HepG2 (cell line): Measurements from ENCODE around the gene TRIM28. TPM values are rescaled to one million over a fixed set of nuclear protein-coding genes. Genes with fewer than 3 reads are reported as not detected.

Source experiments
- JUNB ChIP-seq: sonication (generic); formaldehyde crosslinking; IDR thresholded peaks from 2 replicates; pipeline ENCODE4 v1.8.0; 2022; ENCODE audit warnings: missing genetic modification reagents, mild to moderate bottlenecking, borderline replicate concordance
- MED13 ChIP-seq: sonication (generic); formaldehyde crosslinking; IDR thresholded peaks from 2 replicates; pipeline ENCODE4 v1.5.0; 2020; ENCODE audit warnings: missing genetic modification reagents
- MXD4 ChIP-seq: IDR thresholded peaks from 2 replicates; pipeline ENCODE4 v1.6.1; 2016; ENCODE audit warnings: mild to moderate bottlenecking, missing biosample characterization, missing genetic modification reagents
- PRPF4 ChIP-seq: fragments of 200-400 bp; formaldehyde crosslinking; IDR thresholded peaks from 2 replicates; pipeline ENCODE4 v1.6.1; 2016; ENCODE audit warnings: low read length, low read depth; ENCODE audit not compliant: poor library complexity, severe bottlenecking
- SRSF9 ChIP-seq: fragments of 200-400 bp; formaldehyde crosslinking; IDR thresholded peaks from 2 replicates; pipeline ENCODE4 v1.6.1; 2018; ENCODE audit warnings: borderline replicate concordance, mild to moderate bottlenecking, low read depth, low read length; ENCODE audit not compliant: insufficient read depth, poor library complexity, severe bottlenecking
- ZFP1 ChIP-seq: IDR thresholded peaks from 2 replicates; pipeline ENCODE4 v1.6.1; 2016
- ZNF33A ChIP-seq: sonication (generic); formaldehyde crosslinking; IDR thresholded peaks from 2 replicates; pipeline ENCODE4 v1.5.1; 2020; ENCODE audit warnings: missing genetic modification reagents, mild to moderate bottlenecking, moderate library complexity, borderline replicate concordance
- ZNF446 ChIP-seq: sonication (generic); formaldehyde crosslinking; IDR thresholded peaks from 2 replicates; pipeline ENCODE4 v1.5.0; 2020; ENCODE audit warnings: mild to moderate bottlenecking, missing genetic modification reagents
- ZNF547 ChIP-seq: sonication (generic); formaldehyde crosslinking; IDR thresholded peaks from 2 replicates; pipeline ENCODE4 v1.5.1; 2020; ENCODE audit warnings: mild to moderate bottlenecking, missing genetic modification reagents
- ZNF562 ChIP-seq: sonication (generic); formaldehyde crosslinking; IDR thresholded peaks from 2 replicates; pipeline ENCODE4 v1.8.0; 2022; ENCODE audit warnings: missing genetic modification reagents, borderline replicate concordance
- ZNF605 ChIP-seq: sonication (generic); formaldehyde crosslinking; IDR thresholded peaks from 2 replicates; pipeline ENCODE4 v1.8.0; 2022; ENCODE audit warnings: mild to moderate bottlenecking, missing genetic modification reagents
- ZNF652 ChIP-seq: IDR thresholded peaks from 2 replicates; pipeline ENCODE4 v1.6.1; 2016; ENCODE audit warnings: low read depth, borderline replicate concordance
- polyA plus RNA-seq, 8 experiments: library from polyadenylated mRNA; depleted of rRNA in 3 of 8; stranded (reverse) in 7 of 8; unstranded in 1 of 8; fragments of >200 nt; fragmentation: Illumina TruSeq in 4 of 8; extraction: Trizol in 4 of 8; gene quantifications; 2 replicates each; pipeline versions ENCODE4 v1.2.1 to v1.2.3, GENCODE V29; 2011 to 2016; ENCODE audit warnings: low read depth in 4 of 8, missing spikeins in 1 of 8, mixed read lengths in 1 of 8; ENCODE audit not compliant: insufficient read depth in 1 of 8
- total RNA-seq, 5 experiments: library from RNA; depleted of rRNA; stranded (reverse); fragments of >200 nt; fragmentation: Illumina TruSeq; extraction: Trizol; gene quantifications; 2 replicates each; pipeline ENCODE4 v1.2.3, GENCODE V29; 2016; ENCODE audit warnings: low read depth in 1 of 5
- TF ChIP-seq, protein P1 (sequence below): sonication (generic); formaldehyde crosslinking; IDR thresholded peaks from 2 replicates; pipeline ENCODE4 v1.8.0; 2022; ENCODE audit warnings: mild to moderate bottlenecking, missing genetic modification reagents, borderline replicate concordance
- TF ChIP-seq, protein P2 (sequence below): sonication (generic); formaldehyde crosslinking; IDR thresholded peaks from 2 replicates; pipeline ENCODE4 v1.4.0; 2020; ENCODE audit warnings: missing genetic modification reagents
- TF ChIP-seq, protein P3 (sequence below): sonication (generic); formaldehyde crosslinking; IDR thresholded peaks from 2 replicates; pipeline ENCODE4 v1.5.0; 2020; ENCODE audit warnings: missing genetic modification reagents
- TF ChIP-seq, protein P4 (sequence below): sonication (generic); IDR thresholded peaks from 2 replicates; pipeline ENCODE4 v1.6.1; 2016; ENCODE audit warnings: low read depth, borderline replicate concordance
- TF ChIP-seq, protein P5 (sequence below): sonication (generic); formaldehyde crosslinking; IDR thresholded peaks from 2 replicates; pipeline ENCODE4 v1.4.0; 2020; ENCODE audit warnings: missing genetic modification reagents, borderline replicate concordance

Gene TRIM28
- total and polyA plus RNA-seq, 2 of the 13 experiments (the other 11 are each of a cell fraction or from before 2014, with no cell fraction given) = 361 to 439 TPM

DNA sequence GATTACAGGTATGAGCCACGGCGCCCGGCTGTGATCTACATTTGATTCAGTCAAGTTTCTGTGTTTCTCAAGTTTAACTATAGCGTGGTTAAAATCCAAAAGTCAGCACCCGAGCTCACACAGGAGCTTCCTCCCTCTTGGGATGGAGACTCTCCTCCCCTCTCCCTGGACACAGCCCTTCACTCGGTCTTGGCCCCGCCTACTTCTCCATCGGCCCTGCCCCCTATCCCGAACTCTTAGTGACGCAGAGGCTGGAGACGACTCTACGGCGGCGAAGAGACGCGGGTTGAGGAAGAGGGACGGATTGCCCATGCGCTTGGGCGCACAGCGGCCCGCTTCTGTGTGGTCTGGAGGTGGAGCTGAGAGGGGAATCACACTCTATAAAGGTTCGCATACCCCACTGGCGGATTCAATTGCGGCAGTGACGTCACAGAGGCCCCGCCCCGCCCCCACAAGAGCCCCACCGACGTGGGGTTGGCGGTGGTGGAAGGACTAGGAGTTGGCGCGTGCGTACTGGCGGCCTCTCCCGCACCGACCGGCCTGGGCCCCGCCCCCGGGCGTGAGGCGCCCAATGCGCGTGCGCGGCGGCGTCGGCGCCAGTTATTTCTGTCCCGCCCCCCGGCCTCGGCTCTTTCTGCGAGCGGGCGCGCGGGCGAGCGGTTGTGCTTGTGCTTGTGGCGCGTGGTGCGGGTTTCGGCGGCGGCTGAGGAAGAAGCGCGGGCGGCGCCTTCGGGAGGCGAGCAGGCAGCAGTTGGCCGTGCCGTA is at the start of gene TRIM28 (continued):
- TF ChIP-seq PRPF4 = no peak
- TF ChIP-seq, protein P1, sequence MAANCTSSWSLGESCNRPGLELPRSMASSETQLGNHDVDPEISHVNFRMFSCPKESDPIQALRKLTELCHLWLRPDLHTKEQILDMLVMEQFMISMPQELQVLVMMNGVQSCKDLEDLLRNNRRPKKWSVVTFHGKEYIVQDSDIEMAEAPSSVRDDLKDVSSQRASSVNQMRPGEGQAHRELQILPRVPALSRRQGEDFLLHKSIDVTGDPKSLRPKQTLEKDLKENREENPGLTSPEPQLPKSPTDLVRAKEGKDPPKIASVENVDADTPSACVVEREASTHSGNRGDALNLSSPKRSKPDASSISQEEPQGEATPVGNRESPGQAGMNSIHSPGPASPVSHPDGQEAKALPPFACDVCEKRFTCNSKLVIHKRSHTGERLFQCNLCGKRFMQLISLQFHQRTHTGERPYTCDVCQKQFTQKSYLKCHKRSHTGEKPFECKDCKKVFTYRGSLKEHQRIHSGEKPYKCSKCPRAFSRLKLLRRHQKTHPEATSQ = 0 out of 2 replicates have a peak, but pooled peaks have one; percentile 29
- TF ChIP-seq, protein P2, sequence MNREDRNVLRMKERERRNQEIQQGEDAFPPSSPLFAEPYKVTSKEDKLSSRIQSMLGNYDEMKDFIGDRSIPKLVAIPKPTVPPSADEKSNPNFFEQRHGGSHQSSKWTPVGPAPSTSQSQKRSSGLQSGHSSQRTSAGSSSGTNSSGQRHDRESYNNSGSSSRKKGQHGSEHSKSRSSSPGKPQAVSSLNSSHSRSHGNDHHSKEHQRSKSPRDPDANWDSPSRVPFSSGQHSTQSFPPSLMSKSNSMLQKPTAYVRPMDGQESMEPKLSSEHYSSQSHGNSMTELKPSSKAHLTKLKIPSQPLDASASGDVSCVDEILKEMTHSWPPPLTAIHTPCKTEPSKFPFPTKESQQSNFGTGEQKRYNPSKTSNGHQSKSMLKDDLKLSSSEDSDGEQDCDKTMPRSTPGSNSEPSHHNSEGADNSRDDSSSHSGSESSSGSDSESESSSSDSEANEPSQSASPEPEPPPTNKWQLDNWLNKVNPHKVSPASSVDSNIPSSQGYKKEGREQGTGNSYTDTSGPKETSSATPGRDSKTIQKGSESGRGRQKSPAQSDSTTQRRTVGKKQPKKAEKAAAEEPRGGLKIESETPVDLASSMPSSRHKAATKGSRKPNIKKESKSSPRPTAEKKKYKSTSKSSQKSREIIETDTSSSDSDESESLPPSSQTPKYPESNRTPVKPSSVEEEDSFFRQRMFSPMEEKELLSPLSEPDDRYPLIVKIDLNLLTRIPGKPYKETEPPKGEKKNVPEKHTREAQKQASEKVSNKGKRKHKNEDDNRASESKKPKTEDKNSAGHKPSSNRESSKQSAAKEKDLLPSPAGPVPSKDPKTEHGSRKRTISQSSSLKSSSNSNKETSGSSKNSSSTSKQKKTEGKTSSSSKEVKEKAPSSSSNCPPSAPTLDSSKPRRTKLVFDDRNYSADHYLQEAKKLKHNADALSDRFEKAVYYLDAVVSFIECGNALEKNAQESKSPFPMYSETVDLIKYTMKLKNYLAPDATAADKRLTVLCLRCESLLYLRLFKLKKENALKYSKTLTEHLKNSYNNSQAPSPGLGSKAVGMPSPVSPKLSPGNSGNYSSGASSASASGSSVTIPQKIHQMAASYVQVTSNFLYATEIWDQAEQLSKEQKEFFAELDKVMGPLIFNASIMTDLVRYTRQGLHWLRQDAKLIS (CRISPR knock-in tag) = no peak
- no peak for TF ChIP-seq ZNF33A
- TF ChIP-seq MXD4 (CRISPR knock-in tag) = no peak; the same call in 1 of the 2 replicates
- no peak for TF ChIP-seq ZNF652
- TF ChIP-seq ZNF605 (CRISPR knock-in tag) = no peak
- TF ChIP-seq, protein P3, sequence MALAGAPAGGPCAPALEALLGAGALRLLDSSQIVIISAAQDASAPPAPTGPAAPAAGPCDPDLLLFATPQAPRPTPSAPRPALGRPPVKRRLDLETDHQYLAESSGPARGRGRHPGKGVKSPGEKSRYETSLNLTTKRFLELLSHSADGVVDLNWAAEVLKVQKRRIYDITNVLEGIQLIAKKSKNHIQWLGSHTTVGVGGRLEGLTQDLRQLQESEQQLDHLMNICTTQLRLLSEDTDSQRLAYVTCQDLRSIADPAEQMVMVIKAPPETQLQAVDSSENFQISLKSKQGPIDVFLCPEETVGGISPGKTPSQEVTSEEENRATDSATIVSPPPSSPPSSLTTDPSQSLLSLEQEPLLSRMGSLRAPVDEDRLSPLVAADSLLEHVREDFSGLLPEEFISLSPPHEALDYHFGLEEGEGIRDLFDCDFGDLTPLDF = peak; percentile 71
- TF ChIP-seq ZNF547 = peak; percentile 59; the same call in 1 of the 2 replicates
- TF ChIP-seq, protein P4, sequence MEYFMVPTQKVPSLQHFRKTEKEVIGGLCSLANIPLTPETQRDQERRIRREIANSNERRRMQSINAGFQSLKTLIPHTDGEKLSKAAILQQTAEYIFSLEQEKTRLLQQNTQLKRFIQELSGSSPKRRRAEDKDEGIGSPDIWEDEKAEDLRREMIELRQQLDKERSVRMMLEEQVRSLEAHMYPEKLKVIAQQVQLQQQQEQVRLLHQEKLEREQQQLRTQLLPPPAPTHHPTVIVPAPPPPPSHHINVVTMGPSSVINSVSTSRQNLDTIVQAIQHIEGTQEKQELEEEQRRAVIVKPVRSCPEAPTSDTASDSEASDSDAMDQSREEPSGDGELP = 0 out of 2 replicates have a peak, but pooled peaks have one; percentile 22
- TF ChIP-seq SRSF9 = no peak
- TF ChIP-seq MED13 (CRISPR knock-in tag) = 0 out of 2 replicates have a peak, but pooled peaks have one; percentile 54
- TF ChIP-seq ZFP1 (CRISPR knock-in tag) = 0 out of 2 replicates have a peak, but pooled peaks have one; percentile 39
- no peak for TF ChIP-seq ZNF562 (CRISPR knock-in tag)
- TF ChIP-seq, protein P5, sequence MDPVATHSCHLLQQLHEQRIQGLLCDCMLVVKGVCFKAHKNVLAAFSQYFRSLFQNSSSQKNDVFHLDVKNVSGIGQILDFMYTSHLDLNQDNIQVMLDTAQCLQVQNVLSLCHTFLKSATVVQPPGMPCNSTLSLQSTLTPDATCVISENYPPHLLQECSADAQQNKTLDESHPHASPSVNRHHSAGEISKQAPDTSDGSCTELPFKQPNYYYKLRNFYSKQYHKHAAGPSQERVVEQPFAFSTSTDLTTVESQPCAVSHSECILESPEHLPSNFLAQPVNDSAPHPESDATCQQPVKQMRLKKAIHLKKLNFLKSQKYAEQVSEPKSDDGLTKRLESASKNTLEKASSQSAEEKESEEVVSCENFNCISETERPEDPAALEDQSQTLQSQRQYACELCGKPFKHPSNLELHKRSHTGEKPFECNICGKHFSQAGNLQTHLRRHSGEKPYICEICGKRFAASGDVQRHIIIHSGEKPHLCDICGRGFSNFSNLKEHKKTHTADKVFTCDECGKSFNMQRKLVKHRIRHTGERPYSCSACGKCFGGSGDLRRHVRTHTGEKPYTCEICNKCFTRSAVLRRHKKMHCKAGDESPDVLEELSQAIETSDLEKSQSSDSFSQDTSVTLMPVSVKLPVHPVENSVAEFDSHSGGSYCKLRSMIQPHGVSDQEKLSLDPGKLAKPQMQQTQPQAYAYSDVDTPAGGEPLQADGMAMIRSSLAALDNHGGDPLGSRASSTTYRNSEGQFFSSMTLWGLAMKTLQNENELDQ (CRISPR knock-in tag) = no peak
- no peak for TF ChIP-seq JUNB (CRISPR knock-in tag)
- peak; percentile 92 for TF ChIP-seq ZNF446
